Lower leg skin (tissue), 4 donors: ENCODE measurements around the gene NUDT8. TPM values are rescaled to one million over a fixed set of nuclear protein-coding genes. Genes with fewer than 3 reads are reported as not detected.
A peak's percentile ranks its signal among the peaks of the same experiment; 100 is the strongest.

ENCODE experiments used
- DNase-seq, 2 donors: peaks; one replicate each; pipeline ENCODE4 v3.0.0-alpha.2; 2019; ENCODE audit warnings: low spot score in 2 of 2
- H3K4me3 ChIP-seq: fragments of 200-600 bp; sonication (generic); 2 replicates; pipeline ENCODE4 v1.5.1; 2017; ENCODE audit warnings: mild to moderate bottlenecking, low read depth; ENCODE audit not compliant: poor library complexity, severe bottlenecking
- POLR2A ChIP-seq, 2 donors: fragments of 450-650 bp; IDR thresholded peaks; one replicate each; pipeline ENCODE4 v1.6.1; 2016 to 2017; ENCODE audit warnings: antibody characterized with exemption in 2 of 2, mild to moderate bottlenecking in 1 of 2, moderate library complexity in 1 of 2
- WGBS, 2 donors: methylation state at CpG; one replicate each; pipeline ENCODE4 v1.1.5; 2018; 5-methylcytosine and 5-hydroxymethylcytosine counted together
- intact Hi-C: fragments of 100-400 bp; cut with DNase I; formaldehyde crosslinking; loops from one replicate; pipeline ENCODE4 v1.15.0; 2023; ENCODE audit warnings: low total_unique reads
- total RNA-seq, 4 donors: library from RNA; depleted of rRNA; stranded (reverse); fragments of >200 nt; gene quantifications; one replicate each; pipeline ENCODE4 v1.1.0, GENCODE V29; 2016
- TF ChIP-seq, protein P1 (sequence below), 3 donors: fragments of 450-650 bp; IDR thresholded peaks; one replicate each; pipeline ENCODE4 v1.5.1; 2016; ENCODE audit warnings: antibody characterized with exemption in 3 of 3, mild to moderate bottlenecking in 3 of 3, moderate library complexity in 2 of 3

NUDT8 gene, protein sequence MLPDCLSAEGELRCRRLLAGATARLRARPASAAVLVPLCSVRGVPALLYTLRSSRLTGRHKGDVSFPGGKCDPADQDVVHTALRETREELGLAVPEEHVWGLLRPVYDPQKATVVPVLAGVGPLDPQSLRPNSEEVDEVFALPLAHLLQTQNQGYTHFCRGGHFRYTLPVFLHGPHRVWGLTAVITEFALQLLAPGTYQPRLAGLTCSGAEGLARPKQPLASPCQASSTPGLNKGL
- 10 to 100 TPM; 42.1 to 89.4 (median 55.1) TPM for total RNA-seq

DNA sequence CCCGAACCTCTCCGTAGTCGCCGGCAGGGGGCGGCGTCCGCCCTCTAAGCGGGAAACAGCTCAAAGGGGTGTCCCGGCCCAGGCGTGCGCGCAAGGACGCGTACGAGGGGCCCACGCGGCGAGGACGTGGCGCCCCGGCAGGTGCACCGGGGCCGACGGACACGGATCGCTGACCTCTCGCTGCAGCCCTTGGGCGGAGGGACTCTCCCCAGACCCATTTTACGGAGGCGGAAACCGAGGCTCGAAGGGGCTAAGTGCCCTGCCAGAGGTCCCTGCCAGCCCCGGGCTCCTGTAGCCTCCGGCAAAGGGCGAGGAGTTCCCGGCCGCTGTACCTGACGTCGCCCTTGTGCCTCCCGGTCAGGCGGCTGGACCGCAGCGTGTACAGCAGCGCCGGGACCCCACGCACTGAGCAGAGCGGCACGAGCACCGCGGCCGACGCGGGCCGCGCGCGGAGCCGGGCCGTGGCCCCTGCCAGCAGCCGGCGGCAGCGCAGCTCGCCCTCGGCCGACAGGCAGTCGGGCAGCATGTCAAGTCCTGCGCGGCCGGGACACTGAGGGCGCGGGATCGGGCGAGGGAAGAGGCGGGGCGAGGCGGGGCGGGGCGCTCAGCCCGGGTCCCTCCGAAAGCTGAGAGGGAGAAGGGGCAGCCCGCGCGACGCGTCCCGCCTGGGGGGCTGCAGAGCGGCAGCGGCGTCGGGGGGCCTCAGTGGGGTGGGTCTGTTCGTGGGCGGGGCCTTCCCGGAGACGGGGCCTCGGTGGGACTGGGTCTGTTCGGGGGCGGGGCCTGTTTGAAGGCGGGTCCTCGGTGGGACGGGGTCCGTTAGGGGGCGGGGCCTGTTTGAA is at the start of gene NUDT8:
Gene NUDT8 (minus strand): TSS at position 552 of the 842 bp plus-strand sequence. CDS start 26 bp downstream, at position 526.
- peak; percentile 75 to 97 for DNase-seq
- intact Hi-C loops, result no loop called here
- peak within 1 kb of the TSS; percentile 45 for H3K4me3 ChIP-seq
- WGBS, 2 donors, result 0% methylated on average over 38 to 67 of the region's 102 CpGs
- TF ChIP-seq POLR2A (IDR thresholded peaks at IDR 0.05), result no peak
- TF ChIP-seq, protein P1, sequence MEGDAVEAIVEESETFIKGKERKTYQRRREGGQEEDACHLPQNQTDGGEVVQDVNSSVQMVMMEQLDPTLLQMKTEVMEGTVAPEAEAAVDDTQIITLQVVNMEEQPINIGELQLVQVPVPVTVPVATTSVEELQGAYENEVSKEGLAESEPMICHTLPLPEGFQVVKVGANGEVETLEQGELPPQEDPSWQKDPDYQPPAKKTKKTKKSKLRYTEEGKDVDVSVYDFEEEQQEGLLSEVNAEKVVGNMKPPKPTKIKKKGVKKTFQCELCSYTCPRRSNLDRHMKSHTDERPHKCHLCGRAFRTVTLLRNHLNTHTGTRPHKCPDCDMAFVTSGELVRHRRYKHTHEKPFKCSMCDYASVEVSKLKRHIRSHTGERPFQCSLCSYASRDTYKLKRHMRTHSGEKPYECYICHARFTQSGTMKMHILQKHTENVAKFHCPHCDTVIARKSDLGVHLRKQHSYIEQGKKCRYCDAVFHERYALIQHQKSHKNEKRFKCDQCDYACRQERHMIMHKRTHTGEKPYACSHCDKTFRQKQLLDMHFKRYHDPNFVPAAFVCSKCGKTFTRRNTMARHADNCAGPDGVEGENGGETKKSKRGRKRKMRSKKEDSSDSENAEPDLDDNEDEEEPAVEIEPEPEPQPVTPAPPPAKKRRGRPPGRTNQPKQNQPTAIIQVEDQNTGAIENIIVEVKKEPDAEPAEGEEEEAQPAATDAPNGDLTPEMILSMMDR (IDR thresholded peaks at IDR 0.05), result peak in 1 of 3 donors; percentile 51

DNA sequence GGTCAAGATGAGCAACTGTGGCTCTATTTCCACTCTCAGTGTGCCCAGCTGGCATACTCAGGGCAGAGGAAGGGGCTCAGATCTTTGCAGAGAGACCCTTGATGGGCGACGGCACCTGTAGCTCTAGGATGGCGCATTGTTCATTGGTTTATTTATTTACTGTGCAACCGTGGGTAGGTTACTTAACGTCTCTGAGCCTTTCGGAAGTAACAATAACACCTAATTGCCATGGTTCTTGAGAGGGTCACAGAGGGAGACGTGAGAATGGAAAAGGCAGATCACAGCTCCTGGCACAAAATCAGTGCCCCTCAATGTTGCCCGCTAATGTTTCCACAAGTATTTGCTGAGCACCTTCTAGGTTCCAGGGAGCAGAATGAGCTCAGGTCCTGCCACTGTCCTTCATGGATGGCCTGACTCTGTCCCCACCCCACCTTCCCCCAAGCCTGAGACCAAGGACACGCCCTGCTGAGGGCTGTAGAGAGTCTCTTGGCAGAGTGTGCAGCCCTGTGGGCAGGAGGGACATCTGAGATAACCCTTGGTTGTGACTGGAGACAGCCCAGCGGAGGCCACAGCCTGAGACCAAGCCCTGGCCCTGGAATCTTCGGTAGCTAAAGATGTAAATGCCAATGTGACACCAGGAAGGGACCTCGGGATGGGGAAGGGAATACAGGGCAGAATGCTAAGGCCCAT is 45.5 kb upstream of the NUDT8 start:
- TF ChIP-seq, protein P1 (IDR thresholded peaks at IDR 0.05), result no peak
- no peak for TF ChIP-seq POLR2A (IDR thresholded peaks at IDR 0.05)
- intact Hi-C loops, result no loop called here
- 72 to 74% methylated on average over 12 of the region's 12 CpGs for WGBS, 2 donors
- peak in 1 of 2 donors; percentile 61 for DNase-seq
- no peak overlapping the region for H3K4me3 ChIP-seq

DNA sequence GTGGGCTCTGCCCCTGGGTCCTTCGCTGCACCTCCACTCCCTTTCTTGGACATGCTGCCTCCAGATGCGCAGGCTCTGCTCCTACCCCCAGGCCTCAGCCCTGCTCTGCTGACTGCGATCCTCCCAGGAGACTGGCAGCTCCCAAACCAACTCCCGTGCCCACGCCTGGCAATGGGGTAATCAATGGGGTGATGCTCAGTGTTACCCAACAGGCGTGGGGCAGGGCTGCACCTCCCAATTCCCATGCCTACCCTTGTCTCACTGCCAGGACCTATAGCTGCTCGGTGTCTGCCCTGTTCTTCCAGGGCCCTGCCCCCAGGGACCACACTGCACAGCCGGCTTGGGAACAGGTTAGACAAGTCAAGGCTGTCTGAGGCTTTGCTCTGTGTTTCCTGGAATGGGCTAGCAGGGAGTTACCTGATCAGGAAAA is 44.7 kb upstream of the NUDT8 start, which contains the start of gene ALDH3B2:
Gene ALDH3B2 (minus strand): TSS at position 182 of the 430 bp plus-strand sequence. CDS start 7,688 bp downstream, outside the sequence.
- WGBS, 2 donors, result 29 to 36% methylated on average over 6 to 8 of the region's 8 CpGs
- DNase-seq, result peak; percentile 77 to 90
- TF ChIP-seq, protein P1 (IDR thresholded peaks at IDR 0.05), result no peak
- intact Hi-C loops, result no loop called here
- H3K4me3 ChIP-seq, result no peak within 1 kb of the TSS

DNA sequence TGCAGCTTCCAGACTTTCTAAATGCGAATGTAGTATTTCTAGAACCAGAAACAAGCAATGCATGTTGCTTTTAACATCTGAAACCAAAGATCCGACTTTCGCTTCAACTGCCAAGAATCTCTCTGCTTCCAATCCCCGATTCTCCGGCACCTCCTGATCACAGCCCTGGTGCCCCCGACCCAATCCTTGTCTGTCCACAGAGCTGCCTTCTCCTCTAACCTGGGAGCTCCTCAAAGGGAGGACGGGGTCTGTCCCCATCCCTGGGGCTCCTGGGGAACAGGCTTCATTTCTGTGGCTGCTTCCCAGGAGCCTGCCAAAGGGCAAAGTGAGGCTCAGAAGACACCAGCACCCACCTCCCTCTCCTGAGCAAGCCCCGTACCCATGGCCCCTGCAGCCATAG is 44.2 kb upstream of the NUDT8 start:
- 29 to 34% methylated on average over 8 of the region's 8 CpGs for WGBS, 2 donors
- intact Hi-C loops, result no loop called here
- H3K4me3 ChIP-seq, result no peak overlapping the region
- DNase-seq, result peak in 1 of 2 donors; percentile 80
- TF ChIP-seq POLR2A (IDR thresholded peaks at IDR 0.05), result no peak
- TF ChIP-seq, protein P1 (IDR thresholded peaks at IDR 0.05), result no peak

DNA sequence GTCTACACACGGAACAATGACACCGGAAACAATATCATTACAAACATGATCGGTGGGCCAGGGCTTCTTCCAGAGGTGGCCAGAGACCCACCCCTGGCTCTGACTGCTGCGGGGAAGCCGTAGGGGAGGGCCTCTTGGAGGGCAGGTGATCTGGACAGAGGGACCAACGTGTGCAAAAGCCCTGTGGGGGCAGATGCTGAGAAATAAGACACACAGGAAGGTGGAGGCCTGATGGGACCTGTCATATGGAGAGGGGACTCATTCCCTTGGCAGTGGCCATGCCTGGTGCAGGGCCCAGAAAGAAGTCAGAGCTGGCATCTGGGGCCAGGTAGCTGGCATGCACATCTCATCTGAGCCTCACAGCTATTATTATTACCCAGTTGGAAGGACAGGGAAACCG is 43.6 kb upstream of the NUDT8 start:
- H3K4me3 ChIP-seq, result no peak overlapping the region

More for the DNA sequence above, 43.6 kb upstream of the NUDT8 start:
- TF ChIP-seq POLR2A (IDR thresholded peaks at IDR 0.05), result no peak
- TF ChIP-seq, protein P1 (IDR thresholded peaks at IDR 0.05), result no peak
- intact Hi-C loops, result no loop called here
- 70 to 77% methylated on average over 7 of the region's 7 CpGs for WGBS, 2 donors
- peak in 1 of 2 donors; percentile 82 for DNase-seq
